HG03108 (cell line): ENCODE data around the gene HTR4.
A peak's percentile ranks its signal among the peaks of the same experiment; 100 is the strongest.
"Not testable (repeated sequence)": the region's sequence is repeated elsewhere in the genome, so short reads cannot be mapped to it uniquely, and the experiment has no call there.

Source experiments
- ATAC-seq: cut with Tn5 transposase; IDR thresholded peaks from one replicate; pipeline ENCODE4 v1.9.1; 2021; ENCODE audit warnings: moderate library complexity; ENCODE audit not compliant: unreplicated experiment

HTR4 gene

DNA sequence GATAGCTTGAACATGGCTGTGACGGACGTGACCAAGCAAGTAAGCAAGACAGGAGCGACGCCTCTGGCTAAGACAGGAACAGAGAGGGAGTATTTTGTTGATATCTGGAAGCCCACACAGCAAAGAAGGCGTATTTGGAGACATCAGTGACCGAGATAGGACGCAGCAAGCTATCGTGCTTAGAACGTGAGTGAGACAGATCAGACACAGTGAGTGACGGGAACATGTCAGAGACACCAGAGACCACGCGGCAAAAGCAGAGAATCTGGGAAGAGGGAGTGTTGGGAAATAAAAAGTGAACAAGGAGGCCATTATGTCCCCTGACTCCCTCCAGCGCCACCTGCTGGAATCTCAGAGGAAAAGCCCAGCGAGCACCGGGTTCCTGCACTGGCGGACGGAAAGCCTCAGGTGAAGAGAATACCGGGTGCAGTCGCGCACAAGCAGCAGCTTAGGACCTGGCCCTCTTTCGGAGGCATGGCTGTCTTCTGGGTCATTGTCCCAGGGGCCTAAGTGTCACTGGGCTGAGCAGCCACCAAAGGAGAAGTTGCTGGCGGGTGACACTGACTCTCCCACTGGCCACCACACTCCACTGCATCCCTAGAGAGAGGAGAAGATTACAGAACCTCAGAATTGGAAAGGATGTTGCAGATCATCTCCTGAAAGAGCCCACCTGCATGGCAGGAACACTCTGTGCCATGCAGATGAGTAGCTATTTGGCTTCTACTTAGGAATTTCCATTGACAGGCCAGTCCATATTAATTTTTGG lies 171.4 kb downstream of the HTR4 start:
- peak; percentile 69 for ATAC-seq

DNA sequence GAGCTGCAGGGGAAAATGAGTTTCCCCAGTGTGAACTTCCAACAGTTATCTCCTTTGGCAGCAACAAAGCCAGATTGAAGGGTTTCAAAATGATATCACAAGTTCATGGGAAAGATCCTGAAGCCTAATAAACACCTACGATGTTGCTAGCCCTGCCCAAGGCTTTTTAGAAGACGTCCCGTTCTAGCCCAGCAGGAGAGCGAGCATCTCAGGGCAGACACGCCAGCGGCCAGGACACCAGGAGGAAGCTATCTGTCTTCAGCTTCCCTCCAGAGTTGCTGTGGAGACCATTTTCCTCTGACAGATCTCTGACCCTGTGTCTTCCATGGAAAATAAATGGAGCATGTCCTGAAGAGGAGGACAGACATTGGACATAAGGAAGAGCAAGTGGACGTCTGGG lies 172.1 kb downstream of the HTR4 start:
- no peak for ATAC-seq

- no peak for ATAC-seq
Observed at GRCh38 chr5:148477429-148477828, 176.9 kb downstream of the HTR4 start.

DNA sequence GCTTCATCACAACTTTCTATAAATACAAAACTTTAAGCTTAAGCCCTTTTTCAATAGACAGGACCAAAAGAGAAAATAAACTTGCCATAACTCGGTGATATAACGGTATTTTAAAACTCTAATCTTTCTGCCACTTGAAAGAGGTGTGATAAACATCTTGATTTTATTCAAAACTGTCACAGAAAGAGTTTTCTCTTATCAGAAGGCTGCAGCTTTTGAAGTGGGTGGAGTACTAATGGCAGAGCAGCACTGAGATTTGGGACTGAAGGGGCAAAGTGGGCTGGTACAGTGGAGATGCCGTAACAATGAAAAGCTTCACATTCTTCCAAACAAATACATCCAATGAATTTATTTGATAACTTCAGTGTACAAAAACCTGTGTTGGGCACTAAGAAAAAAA lies 178.0 kb downstream of the HTR4 start:
- no peak for ATAC-seq

DNA sequence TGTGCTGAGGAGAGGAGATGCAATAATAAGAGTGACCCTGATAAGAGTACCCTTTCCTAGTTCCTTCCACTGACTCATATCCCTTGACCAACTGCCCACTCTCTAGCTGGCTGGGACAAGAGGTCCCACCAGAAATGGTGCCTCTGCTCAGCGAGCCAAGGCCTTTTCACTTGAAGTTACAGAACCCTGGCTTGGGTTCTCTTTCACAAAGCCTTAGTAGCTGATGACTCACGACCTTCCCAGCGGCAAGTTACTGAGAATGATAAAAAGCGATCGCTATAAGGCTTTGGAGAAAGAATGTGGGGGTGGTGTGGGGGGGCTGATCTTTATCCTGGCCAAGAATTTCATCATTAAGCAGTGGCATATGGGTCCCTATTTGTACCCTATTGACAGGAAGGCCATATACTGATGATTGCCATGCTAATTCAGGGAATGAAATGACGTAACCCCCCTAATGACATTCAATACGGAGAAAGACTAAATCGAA lies 180.3 kb downstream of the HTR4 start:
- no peak for ATAC-seq

- ATAC-seq: no peak
Observed at GRCh38 chr5:148471379-148471778, 182.9 kb downstream of the HTR4 start.

- no peak for ATAC-seq
Observed at GRCh38 chr5:148469501-148469935, 184.8 kb downstream of the HTR4 start.

- not testable (repeated sequence) for ATAC-seq
Observed at GRCh38 chr5:148468746-148469145, 185.6 kb downstream of the HTR4 start.

GRCh38 chr5:148467958-148468357 lies 186.4 kb downstream of the HTR4 start:
- no peak for ATAC-seq

DNA sequence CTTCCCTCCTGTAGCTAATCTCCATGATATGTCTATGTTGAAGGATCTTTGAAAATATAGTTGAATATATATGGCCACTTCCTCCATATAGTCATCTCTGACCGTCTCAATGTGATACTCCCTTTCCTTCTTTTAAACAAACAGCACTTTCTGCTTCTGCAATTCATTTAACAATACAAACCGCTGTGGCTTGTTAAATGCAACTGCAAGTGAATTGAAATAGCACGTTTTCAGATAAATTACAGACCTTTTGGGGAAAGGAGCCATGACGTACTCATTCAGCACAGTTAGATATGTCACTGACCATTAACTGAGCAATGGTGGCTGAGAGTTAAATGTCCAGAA lies 188.1 kb downstream of the HTR4 start:
- no peak for ATAC-seq

GRCh38 chr5:148465381-148466235 lies 188.7 kb downstream of the HTR4 start:
- no peak for ATAC-seq

DNA sequence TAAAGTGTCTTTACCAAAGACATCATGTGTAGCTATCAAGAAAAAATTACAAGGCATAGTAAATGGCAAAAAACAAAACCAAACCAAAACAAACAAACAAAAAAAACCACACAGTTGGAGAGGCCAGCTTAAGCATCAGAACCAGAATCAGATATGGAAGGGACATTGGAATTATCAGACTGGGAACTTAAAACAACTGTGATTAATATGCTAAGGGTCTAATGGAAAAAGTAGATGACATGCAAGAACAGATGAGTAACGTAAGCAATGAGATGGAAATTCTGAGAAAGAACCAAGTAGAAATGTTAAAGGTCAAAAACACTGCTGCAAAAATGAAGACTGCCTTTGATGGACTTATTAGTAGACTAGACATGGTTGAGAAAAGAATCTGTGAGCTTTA lies 194.7 kb downstream of the HTR4 start:
- no peak for ATAC-seq

DNA sequence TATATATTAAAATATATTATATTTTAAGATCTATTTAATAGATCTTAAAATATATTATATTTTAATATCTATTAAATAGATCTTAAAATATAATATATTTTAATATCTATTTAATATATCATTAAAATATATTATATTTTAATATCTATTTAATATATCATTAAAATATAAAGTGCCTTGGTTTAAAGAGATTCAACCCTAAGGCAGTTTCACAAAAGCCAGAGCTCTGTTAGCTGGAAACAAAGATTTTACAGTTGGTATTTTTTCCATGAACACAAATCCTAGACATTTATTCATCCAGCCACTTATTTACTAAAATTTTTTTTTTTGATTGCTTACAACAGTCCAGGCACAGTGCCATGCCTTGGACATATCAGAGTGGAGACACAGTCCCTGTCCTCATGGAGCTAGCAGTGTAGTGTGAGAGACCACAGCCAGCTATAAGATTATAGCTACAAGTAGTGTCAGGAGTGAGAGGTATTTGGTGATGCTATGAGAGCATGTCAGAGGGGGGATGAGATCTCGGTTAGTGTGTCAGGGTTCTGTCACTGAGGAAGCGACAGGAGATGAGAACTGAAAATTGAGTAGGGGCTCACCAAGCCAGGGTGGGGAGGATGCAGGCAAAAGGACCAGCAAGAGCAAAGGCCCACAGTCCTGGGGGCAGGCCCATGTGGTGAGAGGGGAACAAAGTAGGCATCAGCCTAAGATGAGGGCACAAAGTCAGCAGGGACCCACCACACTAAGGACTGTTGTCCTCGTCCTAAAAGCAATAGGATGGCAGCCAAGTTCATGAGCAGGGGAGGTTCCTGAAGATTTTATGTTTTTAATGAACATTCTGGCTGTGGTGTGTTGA lies 196.1 kb downstream of the HTR4 start:
- no peak for ATAC-seq

- ATAC-seq: no peak
Observed at GRCh38 chr5:148457183-148457620, 197.1 kb downstream of the HTR4 start.

DNA sequence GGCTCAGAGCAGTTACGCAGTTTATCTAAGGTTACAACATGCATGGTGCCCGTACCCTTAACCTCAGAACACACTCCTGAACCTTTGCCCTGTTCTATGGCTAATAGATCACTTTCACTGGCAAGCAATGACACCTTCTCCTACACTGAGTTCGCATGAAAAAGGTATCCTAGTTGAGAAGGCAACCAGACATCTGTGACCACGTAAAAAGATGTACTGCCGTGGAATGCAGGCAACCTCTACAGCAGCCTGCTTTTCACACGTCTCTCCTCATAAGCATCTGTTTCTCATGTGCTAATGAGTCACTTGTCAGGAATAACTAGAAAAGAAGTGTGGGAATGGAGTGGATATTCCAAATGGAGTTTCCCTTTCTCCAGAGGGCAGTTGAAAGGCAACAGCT lies 199.1 kb downstream of the HTR4 start:
- no peak for ATAC-seq

DNA sequence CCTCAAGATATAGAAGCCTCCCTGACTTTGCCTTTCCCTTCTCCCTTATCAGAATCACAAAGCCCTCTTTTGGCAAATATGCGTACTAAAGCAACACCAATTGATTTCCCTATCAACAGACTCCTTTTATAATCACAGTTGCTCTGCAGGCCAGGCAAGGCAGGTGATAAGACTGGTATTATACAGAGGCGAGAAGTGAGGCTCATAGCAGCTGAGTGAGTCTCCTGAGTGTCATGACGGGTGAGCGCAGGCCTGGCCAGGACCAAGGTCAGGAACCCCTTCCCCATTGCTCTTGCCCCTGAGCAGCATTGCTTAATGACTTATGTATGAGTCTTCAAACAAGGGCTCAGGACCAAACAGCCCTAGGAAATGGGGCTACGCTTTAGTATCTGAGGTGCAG lies 199.8 kb downstream of the HTR4 start:
- ATAC-seq: no peak

- no peak for ATAC-seq
Observed at GRCh38 chr5:148452499-148453193, 201.7 kb downstream of the HTR4 start.

DNA sequence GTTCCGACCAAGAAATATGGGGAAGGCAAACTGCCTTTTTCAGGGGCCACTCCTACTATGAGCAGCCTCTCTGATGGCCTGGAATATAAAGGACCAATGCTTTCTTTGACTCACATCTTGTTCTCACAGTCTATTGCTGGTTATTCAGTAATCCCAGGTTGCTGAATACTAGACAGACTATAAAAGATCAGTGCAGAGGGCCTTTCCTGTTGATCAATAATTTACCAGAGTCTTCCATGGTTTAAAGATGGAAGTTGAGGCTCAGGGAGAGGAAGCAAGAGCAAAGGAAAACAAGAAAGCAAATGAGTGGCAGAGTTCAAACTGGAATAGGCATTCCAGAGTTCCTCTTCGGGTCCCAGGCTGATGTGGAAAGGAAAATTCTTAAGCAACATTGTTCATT lies 207.7 kb downstream of the HTR4 start:
- ATAC-seq: no peak

- ATAC-seq: no peak
Observed at GRCh38 chr5:148445578-148445977, 208.7 kb downstream of the HTR4 start.

DNA sequence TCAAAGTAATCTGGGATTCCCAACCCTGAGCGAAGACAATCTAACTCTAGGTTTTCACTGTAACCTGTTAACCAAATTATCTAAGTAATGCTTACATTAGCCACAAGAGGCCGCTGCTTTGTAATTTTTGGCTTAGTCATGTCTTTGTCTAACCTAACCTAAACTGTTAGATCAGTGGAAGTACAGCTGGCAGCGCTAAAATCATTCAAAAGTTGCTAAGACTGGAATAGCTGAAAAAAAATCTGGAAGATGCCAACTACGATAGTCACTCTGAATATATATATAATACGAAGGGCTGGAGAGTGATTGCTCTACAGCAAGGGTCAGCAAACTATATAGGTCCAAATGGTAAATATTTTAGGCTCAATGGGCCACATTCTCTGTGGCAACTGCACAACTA lies 210.3 kb downstream of the HTR4 start:
- ATAC-seq: peak; percentile 83

GRCh38 chr5:148443241-148443640 lies 211.1 kb downstream of the HTR4 start:
- no peak for ATAC-seq
